NCI-H748 (cell line): ENCODE data around the gene RASA4B.
"Not testable (repeated sequence)": the region's sequence is repeated elsewhere in the genome, so short reads cannot be mapped to it uniquely, and the experiment has no call there.

Experiments used
- DNase-seq: peaks from one replicate; lab custom pipeline; 2025; ENCODE audit not compliant: unreplicated experiment; lab: John Stamatoyannopoulos, UW

RASA4B gene

DNA sequence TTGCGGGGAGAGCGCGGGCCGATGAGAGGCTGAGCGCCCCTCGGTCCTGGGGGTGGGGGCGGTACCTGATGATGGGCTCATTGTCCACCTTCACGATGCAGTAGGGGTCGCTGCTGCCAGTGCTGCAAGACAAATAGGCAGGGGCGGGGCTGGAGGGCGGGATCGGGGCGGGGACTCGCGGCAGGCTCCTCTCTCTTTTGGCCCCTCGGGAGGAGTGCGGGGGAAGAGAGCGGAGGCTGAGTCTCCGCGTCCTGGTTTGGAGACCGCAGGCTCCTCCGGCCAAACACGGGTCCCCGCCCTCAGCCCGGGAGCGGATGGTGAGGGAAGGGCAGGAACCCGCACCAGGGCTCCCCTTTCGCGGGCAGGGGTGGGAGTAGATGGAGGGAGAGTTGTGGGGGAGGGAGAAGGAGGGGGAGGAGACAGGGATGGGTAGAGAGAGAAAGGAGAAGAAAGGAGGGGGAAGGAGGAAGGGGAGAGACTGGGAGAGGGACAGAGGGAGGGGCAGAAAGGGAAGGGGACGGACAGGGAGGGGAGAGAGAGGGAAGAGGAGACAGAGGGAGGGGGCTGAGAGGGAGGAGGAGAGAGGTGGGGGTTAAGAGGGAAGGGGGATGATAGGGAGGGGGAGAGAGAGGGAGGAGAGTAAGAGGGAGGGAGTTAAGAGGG is 5.6 kb downstream of the RASA4B start:
- not testable (repeated sequence) for DNase-seq

DNA sequence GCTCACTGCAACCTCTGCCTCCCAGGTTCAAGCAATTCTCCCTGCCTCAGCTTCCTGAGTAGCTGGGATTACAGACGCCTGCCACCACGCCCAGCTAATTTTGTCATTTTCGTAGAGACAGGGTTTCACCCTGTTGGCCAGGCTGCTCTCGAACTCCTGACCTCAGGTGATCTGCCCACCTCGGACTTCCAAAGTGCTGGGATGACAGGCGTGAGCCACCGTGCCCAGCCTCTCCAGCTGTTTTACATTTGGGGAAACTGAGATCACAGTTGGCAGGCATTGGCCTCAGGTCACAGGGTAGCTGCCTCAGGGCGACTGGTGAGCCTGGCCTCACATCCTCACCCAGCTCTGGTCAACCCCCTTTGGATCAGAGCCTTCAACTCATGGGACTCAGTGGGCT is 7.0 kb downstream of the RASA4B start:
- DNase-seq, result not testable (repeated sequence)

DNA sequence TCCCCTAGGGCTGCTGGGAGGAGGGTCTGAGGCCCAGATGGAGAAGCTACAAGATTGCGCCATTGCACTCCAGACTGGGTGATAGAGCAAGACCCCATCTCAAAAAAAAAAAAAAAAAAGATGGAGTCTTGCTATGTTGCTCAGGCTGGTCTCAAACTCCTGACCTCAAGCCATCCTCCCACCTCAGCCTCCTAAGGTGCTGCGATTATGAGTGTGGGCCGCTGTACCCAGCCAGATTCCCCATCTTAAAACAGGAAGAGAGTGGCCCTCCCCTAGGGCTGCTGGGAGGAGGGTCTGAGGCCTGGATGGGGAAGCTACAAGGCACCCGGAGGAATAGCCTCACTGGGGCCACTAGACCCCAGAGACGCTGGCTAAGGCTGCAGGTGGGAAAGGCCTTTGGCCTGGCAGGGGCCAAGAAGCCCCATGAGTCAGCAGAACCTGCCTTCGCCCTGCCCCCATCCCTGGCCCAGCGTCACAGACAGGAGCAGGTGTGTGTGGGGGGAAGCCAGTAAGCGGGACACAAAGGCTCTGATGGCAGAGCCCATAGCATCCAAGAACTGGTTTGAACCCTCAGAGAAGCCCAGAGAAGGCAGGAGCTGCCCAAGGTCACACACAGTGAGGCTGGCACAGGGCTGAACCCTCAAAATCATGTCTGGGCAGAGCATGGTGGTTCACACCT is 10.0 kb downstream of the RASA4B start:
- not testable (repeated sequence) for DNase-seq

- DNase-seq, result not testable (repeated sequence)
Measured at GRCh38 chr7:102505298-102506185, 12.0 kb downstream of the RASA4B start.

DNA sequence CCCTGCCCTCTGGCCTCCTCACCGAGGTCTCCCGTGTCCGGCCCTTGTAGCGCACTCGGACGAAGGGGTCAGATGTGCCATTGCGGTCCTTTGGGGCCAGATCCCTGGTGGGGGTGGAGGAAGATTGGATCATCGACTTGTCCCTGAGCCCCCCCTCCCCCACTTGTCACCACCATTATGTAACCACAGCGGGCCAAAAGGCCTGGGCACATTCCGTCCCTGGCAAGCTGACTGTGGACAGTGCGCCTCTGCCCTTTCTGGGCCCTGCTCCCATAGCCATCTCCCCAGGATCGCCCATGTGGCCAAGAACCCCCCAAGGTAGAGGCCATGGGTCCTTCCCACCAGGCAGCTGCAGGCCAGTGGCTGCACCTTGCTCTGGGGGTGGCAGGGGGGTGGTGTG is 14.4 kb downstream of the RASA4B start:
- not testable (repeated sequence) for DNase-seq

DNA sequence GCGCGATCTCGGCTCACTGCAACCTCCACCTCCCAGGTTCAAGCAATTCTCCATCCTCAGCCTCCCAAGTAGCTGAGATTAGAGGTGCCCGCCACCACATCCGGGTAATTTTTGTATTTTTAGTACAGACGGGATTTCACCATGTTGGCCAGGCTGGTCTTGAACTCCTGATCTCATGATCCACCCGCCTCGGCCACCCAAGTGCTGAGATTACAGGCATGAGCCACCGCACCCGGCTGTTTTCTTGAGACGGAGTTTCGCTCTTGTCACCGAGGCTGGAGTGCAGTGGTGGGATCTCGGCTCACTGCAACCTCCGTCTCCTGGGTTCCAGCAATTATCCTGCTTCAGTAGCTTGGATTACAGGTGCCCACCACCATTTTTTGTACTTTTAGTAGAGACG is 19.3 kb downstream of the RASA4B start:
- not testable (repeated sequence) for DNase-seq

DNA sequence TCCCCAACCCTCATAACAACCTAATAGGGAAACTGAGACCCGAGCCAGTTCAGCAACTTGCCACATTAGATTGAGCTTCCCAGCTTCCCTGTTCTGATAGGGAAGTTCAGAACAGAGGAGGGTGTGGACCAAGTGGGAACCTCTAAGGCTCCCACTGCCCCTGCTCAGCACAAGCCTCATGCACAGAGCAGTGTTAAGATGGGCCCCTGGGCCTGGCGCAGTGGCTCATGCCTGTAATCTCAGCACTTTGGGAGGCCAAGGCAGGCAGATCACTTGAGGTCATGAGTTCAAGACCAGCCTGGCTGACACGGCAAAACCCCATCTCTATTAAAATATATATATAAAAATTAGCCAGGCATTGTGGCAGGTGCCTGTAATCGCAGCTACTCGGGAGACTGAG is 20.3 kb downstream of the RASA4B start:
- DNase-seq, result not testable (repeated sequence)

DNA sequence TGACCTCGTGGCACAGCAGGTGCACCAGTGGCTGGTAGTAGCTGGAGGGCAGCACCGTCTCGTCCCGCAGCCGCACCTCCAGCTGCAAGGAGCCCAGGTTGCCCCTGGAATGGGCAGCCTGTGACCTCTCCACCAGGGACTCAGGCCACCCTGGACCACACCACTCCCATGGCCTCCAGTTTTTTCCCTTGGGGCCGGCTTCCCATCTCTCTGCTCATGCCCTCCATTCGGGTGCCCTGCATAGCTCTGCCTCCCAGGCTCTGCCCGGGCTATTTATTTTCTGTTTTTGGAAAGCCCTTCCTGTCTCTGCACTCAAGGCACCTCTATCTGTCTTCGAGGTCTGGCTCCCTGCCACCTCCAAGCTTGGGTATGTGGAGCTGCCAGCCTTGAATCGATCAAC is 20.7 kb downstream of the RASA4B start:
- DNase-seq, result not testable (repeated sequence)

DNA sequence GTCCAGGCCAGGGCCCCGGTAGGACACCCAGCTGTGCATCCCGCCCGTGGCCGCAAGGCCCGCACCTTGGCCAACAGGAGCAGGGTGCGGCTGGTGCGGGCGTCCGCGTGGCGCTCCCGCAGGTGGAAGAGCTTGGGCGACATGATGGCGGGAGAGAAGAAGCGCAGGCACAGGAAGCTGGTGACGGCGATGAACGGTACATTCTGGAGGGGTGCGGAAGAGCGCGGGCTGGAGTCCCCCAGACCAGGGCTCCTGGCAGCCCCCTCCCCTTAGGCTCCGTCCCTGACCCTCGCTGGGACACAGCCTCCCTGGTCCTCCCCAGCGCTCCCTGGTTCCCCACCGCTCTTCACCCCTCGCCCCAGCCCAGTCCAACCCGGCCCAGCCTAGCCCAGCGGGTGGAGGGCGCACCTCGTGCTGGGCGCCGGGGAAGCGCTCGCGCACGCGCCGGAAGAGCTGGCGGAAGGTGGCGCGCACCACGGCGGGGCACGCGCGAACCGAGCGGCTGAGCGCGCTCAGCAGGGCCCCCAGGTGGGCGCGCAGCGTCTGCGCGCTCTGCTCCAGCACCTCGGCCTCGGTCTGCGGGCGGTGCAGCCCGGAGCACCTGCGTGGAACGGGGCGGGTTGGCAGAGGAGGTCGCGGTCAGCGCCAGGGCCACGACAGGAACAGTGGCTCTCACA is 23.0 kb downstream of the RASA4B start:
- not testable (repeated sequence) for DNase-seq

GRCh38 chr7:102494026-102494425 is 23.6 kb downstream of the RASA4B start:
- not testable (repeated sequence) for DNase-seq

DNA sequence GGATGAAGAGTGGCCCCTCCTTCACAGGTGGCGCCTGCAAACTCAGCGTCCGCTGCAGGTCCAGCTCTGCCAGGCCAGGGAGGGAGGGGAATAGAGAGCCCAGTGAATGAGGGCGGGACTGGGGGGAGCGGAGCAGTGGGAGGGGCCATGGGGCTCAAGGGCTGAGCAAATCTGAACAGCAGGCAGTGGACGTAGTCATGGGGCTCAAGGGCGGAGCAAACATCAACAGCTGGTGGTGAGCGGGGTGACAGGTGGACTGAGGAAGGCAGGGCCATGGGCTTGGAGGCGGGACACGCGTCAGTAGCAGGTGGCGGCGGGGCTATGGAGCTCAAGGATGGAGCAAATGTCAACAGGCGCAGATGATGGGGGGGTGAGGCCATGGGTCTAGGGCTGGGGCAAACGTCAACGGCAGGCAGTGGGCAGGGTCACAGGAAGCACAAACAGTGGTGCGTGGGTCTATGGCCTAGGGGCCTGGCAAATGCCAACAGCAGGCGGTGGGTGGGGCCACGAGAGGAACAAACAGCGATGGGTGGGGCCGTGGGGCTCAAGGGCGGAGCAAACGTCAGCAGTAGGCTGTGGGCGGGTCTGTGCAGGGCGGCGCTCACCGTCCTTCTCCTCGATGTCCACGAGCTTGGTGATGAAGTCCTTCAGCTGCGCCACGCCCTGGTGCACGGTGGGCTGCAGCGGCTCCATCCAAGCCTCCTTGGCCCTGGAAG is 24.2 kb downstream of the RASA4B start:
- not testable (repeated sequence) for DNase-seq

GRCh38 chr7:102490529-102491075 is 27.0 kb downstream of the RASA4B start:
- DNase-seq, result not testable (repeated sequence)

GRCh38 chr7:102484317-102484716 is 33.3 kb downstream of the RASA4B start:
- DNase-seq, result not testable (repeated sequence)

- DNase-seq, result not testable (repeated sequence)
Measured at GRCh38 chr7:102481962-102482361, 35.6 kb downstream of the RASA4B start.

DNA sequence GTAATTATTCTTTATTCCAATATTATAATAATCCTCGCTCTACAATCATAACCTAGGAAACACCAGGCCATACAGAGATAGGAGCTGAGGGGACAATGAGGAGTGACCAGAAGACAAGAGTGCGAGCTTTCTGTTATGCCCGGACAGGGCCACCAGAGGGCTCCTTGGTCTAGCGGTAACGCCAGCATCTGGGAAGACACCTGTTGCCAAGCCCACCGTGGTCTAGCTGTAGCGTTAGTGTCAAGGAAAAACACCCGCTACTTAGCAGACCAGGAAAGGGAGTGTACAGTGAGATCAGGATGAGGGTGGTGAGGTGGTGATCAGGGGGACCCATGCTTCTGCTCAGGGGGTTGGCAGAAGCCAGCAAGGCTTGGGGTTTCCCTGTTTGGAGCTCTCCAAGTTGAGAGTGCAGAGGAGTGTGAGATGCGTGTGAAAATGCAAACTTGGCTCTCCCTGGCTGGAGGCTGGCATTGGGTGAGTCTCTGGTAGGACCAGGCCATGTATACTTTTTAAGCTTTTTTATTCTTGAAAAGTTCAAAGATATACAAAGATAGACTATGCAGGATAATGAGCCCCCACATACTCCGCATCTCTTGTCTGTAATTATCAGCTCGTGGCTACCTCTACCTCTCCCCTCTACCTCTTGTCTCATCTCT is 37.5 kb downstream of the RASA4B start:
- DNase-seq, result not testable (repeated sequence)

DNA sequence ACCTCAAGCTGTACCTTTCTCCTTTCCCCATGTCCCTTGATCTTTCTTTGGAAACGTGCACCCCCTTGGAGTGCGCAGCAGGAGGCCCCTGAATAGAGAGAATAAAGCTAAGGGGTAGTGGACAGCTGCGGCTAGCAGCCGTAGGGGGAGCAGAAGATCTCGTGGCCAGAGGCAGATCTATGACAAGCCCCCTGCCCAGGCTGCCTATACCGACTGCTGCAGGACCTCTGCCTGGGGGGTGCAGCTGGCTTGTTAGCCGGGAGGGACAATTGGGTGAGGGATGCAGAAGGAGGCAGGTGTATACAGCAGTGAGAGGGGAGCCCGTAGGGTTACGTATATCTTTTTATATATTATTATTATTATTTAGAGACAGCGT is 38.4 kb downstream of the RASA4B start:
- not testable (repeated sequence) for DNase-seq

GRCh38 chr7:102478314-102479208 is 39.0 kb downstream of the RASA4B start, which contains the start of gene POLR2J:
Gene POLR2J, minus strand, starts transcription at chr7:102478922. Its CDS starts 62 bp downstream, at chr7:102478860.
- not testable (repeated sequence) for DNase-seq

DNA sequence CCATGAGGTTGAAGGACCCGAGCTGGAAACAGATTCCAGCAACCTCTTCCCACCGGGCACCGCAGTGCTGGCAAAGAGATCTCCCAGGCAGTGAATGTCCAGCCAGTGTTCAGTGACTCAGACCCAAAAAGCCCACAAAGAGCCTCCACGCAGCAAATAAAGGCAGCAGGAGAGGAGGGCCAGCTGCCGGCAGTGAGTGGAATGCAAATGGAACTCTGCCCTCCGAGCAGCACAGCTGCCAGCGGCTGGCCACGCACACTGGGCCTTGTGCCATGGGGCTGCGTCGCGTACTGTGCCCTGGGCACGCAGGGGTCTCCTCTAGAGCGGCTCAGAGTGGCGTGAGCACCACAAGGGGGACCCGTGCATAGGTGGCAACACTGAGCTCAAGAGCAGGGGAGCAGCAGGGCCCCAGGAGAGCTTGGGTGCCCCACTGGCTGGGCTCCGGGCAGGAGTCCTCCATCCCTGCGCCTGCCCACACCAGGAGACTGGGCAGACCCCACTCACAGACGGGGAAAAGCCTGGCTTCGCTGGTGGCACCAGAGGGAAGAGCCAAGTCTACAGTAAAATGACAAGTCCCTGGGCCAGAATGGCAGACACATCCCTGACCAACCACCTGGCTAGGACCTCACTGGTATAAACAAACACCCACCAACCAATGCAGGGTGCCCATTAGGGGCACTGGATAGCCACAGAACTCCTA is 42.7 kb downstream of the RASA4B start:
- DNase-seq, result not testable (repeated sequence)
